Nephron (organoid): ENCODE measurements around the gene ATP5F1E.

Source experiments
- H3K27ac Mint-ChIP-seq, 3 experiments: 2 replicates each; pipeline ENCODE4 v1.8.0; 2020; ENCODE audit warnings: mixed read lengths in 3 of 3, mild to moderate bottlenecking in 2 of 3, moderate library complexity in 1 of 3
- H3K27me3 Mint-ChIP-seq: 2 replicates; pipeline ENCODE4 v1.8.0; 2021; ENCODE audit warnings: low read depth, mild to moderate bottlenecking, moderate library complexity, mixed read lengths
- H3K36me3 Mint-ChIP-seq: 2 replicates; pipeline ENCODE4 v1.8.0; 2020; ENCODE audit warnings: low read depth, mixed read lengths
- H3K4me1 Mint-ChIP-seq: 2 replicates; pipeline ENCODE4 v1.8.0; 2020; ENCODE audit warnings: mixed read lengths
- H3K4me3 Mint-ChIP-seq, 3 experiments: 2 replicates each; pipeline ENCODE4 v1.8.0; 2020; ENCODE audit warnings: mild to moderate bottlenecking in 3 of 3, mixed read lengths in 3 of 3, moderate library complexity in 2 of 3
- H3K9me3 Mint-ChIP-seq: 2 replicates; pipeline ENCODE4 v1.8.0; 2020; ENCODE audit warnings: mixed read lengths
- TF ChIP-seq, protein P1 (sequence below), 3 experiments: fragments of 200-600 bp; sonication (generic); IDR thresholded peaks; one replicate each; pipeline ENCODE4 v1.5.0; 2021; ENCODE audit warnings: antibody characterized with exemption in 3 of 3; ENCODE audit not compliant: unreplicated experiment in 3 of 3

Gene ATP5F1E

GRCh38 chr20:59047938-59048680 is 16.0 kb upstream of the ATP5F1E start:
- peaks cover 16% of the 10 kb centered on the region for H3K4me1 Mint-ChIP-seq
- H3K9me3 Mint-ChIP-seq: no peaks in the 10 kb centered on the region
- peak overlapping the region in 1 of 3 experiments; percentile 2 for H3K27ac Mint-ChIP-seq
- H3K36me3 Mint-ChIP-seq: no peaks in the 10 kb centered on the region
- H3K4me3 Mint-ChIP-seq: no peak overlapping the region
- TF ChIP-seq, protein P1, sequence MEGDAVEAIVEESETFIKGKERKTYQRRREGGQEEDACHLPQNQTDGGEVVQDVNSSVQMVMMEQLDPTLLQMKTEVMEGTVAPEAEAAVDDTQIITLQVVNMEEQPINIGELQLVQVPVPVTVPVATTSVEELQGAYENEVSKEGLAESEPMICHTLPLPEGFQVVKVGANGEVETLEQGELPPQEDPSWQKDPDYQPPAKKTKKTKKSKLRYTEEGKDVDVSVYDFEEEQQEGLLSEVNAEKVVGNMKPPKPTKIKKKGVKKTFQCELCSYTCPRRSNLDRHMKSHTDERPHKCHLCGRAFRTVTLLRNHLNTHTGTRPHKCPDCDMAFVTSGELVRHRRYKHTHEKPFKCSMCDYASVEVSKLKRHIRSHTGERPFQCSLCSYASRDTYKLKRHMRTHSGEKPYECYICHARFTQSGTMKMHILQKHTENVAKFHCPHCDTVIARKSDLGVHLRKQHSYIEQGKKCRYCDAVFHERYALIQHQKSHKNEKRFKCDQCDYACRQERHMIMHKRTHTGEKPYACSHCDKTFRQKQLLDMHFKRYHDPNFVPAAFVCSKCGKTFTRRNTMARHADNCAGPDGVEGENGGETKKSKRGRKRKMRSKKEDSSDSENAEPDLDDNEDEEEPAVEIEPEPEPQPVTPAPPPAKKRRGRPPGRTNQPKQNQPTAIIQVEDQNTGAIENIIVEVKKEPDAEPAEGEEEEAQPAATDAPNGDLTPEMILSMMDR (IDR thresholded peaks at IDR 0.05; ENCODE audit: unreplicated experiment in 3 of 3): no peak
- no peaks in the 10 kb centered on the region for H3K27me3 Mint-ChIP-seq

DNA sequence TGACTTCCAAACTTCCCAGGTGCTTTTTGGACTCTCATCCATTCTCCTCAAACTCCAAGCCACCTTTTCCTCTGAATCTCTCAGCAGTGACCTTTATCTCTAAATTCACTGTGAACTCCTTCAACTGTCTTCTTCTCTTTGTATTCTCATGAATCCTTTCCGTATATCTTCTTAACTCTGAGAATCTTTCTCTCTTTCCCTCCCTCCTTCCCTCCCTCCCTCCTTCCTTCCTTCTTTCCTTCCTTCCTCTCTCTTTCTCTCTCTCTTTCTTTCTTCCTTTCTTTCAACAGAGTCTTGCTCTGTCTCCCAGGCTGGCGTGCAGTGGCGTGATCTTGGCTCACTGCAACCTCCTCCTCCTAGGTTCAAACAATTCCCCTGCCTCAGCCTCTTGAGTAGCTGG is 14.7 kb upstream of the ATP5F1E start:
- H3K27me3 Mint-ChIP-seq: no peaks in the 10 kb centered on the region
- no peaks in the 10 kb centered on the region for H3K36me3 Mint-ChIP-seq
- no peak overlapping the region for H3K4me3 Mint-ChIP-seq
- peak overlapping the region in 1 of 3 experiments; percentile 11 for H3K27ac Mint-ChIP-seq
- H3K4me1 Mint-ChIP-seq: peaks cover 13% of the 10 kb centered on the region
- no peaks in the 10 kb centered on the region for H3K9me3 Mint-ChIP-seq
- TF ChIP-seq, protein P1 (IDR thresholded peaks at IDR 0.05; ENCODE audit: unreplicated experiment in 3 of 3): no peak

- Mint-ChIP-seq H3K4me3 (peak overlapping the region in 2 of 3 experiments; percentile 37 to 64), H3K36me3 (peaks cover 10% of the 10 kb centered on the region), H3K9me3 (no peaks in the 10 kb centered on the region), H3K27me3 (no peaks in the 10 kb centered on the region), H3K27ac (no peak overlapping the region), H3K4me1 (peaks cover 22% of the 10 kb centered on the region)
- TF ChIP-seq, protein P1 (IDR thresholded peaks at IDR 0.05; ENCODE audit: unreplicated experiment in 3 of 3): no peak
Observed at GRCh38 chr20:59044796-59045195, 12.7 kb upstream of the ATP5F1E start.

GRCh38 chr20:59044295-59044694 is 12.2 kb upstream of the ATP5F1E start:
- H3K27me3 Mint-ChIP-seq: no peaks in the 10 kb centered on the region
- TF ChIP-seq, protein P1 (IDR thresholded peaks at IDR 0.05; ENCODE audit: unreplicated experiment in 3 of 3): no peak
- no peaks in the 10 kb centered on the region for H3K9me3 Mint-ChIP-seq
- peaks cover 11% of the 10 kb centered on the region for H3K36me3 Mint-ChIP-seq
- peaks cover 25% of the 10 kb centered on the region for H3K4me1 Mint-ChIP-seq
- H3K27ac Mint-ChIP-seq: no peak overlapping the region
- H3K4me3 Mint-ChIP-seq: peak overlapping the region in 2 of 3 experiments; percentile 14 to 16

DNA sequence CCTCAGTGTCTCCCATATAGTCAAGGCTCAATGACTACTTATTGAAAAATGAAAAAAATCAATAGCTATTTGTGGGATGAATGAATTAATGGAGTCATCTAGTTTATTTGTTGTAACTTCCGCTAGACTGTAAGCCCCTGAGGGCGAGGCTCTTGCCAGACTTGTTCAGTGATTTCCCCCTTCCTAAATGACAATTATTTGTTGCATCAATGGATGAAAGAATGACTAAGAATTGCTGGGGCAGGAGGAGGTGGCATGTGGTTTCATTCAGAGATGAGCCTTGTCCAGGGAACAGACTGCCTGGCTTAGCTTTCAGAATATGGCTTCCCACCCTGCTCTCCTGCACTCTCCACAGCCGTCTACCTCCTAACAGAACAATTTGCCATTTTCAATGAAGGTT is 11.6 kb upstream of the ATP5F1E start:
- peak overlapping the region; percentile 69 to 86 (median 82) for H3K4me3 Mint-ChIP-seq
- H3K36me3 Mint-ChIP-seq: peaks cover 11% of the 10 kb centered on the region
- TF ChIP-seq, protein P1 (IDR thresholded peaks at IDR 0.05; ENCODE audit: unreplicated experiment in 3 of 3): no peak
- H3K9me3 Mint-ChIP-seq: no peaks in the 10 kb centered on the region
- no peaks in the 10 kb centered on the region for H3K27me3 Mint-ChIP-seq
- H3K4me1 Mint-ChIP-seq: peaks cover 31% of the 10 kb centered on the region
- peak overlapping the region; percentile 52 to 77 (median 61) for H3K27ac Mint-ChIP-seq
